KG1 (cell line): Measurements from ENCODE around the gene NUCKS1.

Experiments used
- DNase-seq: peaks from one replicate; lab custom pipeline; 2025; lab: John Stamatoyannopoulos, UW

NUCKS1 gene

DNA sequence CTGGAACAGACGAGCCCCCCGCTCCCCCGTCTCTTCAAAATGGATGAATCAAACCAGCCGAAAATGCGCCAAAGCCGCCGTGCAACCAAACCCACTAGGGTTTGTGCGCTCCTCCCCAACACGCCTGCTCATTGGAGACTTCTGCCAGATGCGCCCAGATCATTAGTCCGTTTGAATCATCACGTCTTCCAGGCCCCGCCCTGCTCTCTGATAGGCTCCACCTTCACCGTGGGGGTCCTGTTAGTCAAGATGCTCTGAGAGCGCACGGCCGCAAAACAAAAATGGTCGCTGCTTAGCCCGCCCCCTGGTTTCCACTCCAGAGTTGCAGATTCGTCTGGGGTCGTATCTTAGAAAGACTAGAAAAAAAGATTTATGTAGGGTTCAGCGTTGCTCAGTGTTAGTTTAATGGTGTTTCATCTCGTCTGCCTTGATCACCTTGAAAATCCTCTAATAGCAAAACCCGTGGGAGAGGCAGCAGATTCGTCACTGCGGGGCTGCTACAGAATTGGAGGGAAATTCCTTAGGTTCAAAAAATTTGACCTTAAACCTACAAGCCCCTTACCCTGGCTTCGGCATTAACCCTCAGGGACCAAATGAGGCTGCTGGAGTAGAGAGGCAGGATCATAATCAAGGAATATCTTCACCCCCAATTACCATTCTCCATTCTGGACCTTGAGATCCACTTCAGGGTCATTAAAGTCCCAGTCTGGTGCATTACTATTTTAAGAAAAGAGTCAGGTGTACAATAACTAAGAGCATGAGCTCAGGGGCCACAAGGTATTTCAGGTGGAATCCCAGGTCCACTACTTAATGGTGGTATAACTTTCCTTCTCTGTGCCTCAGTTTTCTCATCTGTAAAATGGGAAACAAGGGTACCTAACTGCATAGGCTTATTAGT is at the start of gene NUCKS1:
TSS of gene NUCKS1 (minus strand) at position 45 of the 898 bp plus-strand sequence. CDS start 209 bp downstream, outside the sequence.
- peak; percentile 97 for DNase-seq

- no peak for DNase-seq
Measured at GRCh38 chr1:205798577-205798976, 48.6 kb upstream of the NUCKS1 start.

GRCh38 chr1:205797168-205797567 is 47.2 kb upstream of the NUCKS1 start:
- no peak for DNase-seq

DNA sequence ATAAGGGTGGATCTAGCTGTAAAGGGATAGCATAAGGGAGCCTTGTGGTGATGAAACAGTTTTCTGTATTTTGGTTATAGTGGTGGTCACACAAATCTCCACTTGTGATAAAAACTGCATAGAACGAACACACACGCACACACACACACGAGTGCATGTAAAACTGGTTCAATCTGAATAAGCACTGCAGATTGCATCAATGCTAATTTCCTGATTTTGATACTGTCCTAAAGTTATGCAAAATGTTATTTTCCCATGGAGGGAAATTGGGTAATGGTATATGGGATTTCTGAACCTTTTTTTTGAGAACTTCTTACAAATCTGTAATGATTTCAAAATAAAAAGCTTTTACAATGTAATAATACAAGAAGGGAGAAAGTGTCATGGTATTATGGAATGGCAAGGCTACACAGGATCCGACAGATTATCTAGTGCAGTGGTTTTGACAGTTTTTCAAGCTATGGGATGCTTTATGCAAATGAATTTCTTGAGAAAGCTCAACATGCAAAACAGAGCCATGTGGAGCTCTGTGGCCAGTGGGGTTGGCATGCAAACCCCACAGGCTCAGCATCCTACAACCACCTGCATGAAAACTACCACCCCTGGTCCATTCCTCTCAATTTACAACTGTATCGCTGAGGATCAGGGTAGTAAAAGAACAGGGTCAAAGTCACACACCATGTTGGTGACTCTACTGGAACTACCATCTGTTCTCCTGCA is 44.2 kb upstream of the NUCKS1 start:
- no peak for DNase-seq

DNA sequence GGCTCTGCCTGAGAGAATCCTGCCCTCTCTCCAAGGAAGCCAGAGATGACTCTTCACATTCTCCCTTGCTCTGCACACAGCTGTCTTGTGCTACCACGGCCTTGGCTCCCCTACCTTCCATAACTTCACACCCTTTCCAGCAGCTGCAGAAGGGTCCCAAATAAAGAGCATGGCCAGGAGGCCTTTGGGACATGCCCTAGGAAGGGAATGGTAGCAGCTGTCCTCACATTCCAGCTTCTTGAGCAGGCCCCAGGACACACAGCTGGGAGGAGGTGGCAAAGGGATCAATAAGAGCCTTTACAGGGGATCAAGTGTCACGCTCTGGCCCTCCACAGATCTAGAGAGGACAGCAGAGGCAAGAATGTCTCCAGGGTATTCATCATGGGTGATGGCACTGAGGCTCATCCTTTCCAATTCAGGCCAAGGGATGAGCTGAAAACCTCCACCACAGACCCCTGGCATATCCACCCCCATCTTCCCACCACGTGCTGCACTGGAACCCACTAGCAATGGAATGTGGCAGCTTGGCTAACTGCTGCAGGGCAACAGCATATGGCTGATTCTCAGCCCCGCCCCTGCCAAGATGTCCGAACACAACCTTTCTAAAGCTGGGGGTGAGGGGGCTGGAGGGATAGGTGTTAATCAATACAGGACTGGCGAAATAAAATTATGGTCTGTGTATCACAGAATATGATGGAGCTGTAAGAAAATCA is 43.1 kb upstream of the NUCKS1 start:
- no peak for DNase-seq

DNA sequence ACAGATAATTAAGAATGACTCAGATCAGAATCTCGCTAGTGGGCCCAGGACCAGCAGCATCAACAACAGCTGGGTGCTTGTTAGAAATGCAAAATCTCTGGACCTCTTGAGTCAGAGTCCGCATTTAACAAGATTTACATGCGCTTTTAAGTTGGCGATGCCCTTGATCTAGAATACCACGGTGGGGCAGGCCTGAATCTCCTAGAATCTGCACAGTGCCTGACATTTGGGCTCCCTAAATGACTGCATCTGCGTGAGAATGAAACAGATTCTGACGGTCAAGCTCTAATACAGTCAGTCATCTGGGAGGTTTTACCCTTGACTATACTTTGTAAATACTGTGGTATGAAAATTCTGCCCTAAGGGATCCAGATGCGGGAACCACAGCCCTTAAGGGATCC is 42.5 kb upstream of the NUCKS1 start:
- no peak for DNase-seq

DNA sequence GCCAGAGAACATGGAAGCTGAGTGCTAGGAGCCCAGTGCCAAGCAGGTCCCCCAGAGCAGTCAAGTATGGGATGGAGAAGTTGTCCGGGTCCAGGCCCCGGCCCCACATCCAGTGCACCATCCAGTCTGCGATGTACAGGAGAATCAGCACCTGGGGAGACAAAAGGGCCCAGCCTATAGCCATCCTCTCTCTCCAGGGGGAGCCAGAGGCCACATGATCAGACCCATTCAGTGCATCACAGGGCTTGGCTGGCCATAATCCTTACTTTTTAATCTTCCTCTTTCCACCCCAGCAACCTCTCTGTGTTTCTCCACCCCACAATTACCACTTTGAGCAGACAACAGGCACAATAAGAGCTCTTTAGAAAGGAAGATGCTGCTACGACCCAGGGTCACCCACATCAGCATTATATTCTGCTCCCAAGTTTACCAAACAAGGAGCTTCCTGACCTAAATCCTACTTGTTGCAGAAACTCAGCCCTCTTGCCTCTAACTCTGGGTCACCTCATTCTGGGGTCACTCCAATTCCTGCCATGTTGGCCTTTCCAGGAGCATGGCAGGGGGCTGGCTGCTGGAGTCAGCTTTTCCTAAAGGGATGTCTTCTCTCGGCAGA is 41.7 kb upstream of the NUCKS1 start:
- no peak for DNase-seq

DNA sequence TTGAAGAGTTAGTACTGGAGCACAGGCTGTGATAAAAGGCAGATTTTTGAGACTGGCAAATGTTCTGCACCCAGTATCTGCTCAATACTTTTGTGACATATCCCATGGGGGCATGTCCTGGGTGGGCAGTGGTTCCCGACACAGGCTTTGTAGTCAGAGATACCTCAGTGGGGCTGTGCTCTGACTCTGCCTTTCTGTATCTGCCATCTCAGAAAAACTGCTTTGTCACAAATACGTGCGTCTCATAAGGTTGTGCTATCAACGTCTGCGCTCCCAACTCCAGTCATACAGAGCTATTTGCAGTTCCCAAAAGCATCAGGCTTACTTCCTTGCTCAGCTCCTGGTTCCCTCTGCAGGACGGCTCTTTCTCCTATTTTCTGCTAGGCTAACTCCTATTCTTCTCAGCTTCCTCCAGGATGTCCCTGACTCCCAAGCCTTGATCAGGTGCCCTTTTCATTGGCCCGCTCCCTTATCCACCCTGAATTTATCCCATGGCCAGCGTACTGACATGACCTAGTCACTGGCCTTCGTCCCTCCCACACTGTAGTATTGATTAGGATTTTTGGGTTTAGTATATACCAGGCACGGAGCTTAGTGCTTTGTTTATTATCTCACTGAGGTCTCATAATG is 37.4 kb upstream of the NUCKS1 start:
- no peak for DNase-seq

DNA sequence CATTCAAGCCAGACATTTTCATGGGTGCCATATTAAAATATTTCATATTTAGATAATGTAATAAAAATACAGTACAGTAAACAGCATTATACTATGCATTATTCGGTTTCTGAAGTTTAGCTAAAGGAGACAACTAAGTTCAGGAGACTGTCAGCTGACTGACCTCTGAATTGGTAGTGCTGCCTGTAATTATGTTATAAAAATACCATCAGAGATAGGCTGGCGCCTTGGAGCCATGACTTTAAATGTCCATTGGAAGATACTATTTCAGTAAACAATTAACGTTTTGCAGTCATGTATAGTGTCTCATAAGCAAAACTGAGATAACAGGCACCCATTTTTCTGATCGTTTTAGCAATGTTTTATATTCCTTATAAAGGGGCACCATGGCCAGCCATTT is 36.6 kb upstream of the NUCKS1 start:
- no peak for DNase-seq

DNA sequence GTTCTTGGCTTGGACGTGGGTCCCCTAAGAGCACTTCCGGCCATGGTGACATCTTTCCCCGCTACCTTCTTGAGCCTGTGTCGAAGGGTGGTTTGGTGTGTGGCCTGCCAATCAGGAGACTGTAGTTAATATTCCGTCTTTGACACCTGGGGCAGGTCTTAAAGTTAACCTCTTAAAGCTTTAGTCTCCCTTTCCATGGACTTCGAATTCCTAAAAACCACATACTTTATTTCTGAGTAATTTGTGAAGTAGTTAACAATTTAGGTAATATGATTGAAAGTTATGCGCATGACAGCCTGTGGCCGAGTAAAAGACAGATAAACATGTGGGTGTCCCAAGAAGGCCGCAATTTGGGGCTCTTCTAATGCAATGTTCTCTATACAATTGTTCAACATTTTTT is 35.5 kb upstream of the NUCKS1 start:
- DNase-seq: no peak

- no peak for DNase-seq
Measured at GRCh38 chr1:205783904-205784303, 33.9 kb upstream of the NUCKS1 start.

GRCh38 chr1:205783433-205783795 is 33.4 kb upstream of the NUCKS1 start:
- no peak for DNase-seq

DNA sequence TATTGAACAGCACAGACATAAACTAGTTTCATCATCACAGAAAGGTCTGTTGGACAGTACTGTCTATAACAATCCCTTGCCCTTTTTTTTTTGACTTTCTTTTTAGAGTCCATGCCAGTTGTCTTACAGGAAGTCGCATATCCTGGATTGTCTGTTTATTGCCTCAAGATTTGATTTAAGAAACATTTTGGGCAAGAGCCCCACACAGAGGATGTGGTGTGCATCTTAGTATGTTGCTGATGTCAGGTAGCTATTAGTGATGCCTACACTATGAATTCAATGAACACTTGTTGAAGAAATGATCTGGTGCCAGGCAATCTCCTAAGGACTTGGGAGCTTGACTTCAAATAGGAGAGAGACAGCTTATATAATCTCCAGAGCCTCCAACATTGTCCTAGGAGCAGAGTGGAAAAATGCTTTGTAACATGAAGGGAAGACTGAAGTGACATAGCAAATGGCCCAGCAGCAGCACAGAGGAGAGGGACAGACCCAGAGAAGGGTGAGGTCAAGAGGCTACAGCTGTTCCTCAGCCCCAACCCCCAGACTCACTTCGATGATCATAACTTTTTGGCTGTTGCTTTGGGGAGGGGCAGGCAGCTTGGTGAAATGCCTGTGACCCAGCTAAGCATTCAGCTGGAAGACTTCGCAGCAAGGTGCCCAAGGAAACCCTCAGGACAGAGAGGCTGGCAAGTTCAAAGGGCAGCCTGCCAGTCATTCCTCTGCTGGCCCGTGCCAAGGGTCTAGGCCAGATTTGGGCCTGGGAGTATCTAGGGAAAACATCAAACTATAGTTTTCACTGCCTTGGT is 32.8 kb upstream of the NUCKS1 start:
- DNase-seq: no peak

DNA sequence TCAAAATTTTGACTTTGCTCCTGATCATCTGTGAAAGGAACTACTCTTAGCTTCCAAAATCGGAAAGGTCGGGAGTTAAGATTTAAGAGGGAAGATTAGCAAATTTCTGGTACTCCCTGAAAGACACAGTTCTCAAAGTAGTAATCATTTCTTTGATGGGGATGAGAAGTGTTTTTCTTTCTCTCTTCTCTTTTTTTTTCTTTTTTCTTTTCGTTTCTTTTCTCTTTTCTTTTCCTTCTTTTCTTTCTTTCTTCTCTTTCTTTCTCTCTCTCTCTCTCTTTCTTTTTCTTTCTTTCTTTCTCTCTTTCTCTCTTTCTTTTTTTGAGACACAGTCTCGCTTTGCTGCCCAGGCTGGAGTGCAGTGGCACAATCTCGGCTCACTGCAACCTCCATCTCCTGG is 30.4 kb upstream of the NUCKS1 start:
- no peak for DNase-seq

DNA sequence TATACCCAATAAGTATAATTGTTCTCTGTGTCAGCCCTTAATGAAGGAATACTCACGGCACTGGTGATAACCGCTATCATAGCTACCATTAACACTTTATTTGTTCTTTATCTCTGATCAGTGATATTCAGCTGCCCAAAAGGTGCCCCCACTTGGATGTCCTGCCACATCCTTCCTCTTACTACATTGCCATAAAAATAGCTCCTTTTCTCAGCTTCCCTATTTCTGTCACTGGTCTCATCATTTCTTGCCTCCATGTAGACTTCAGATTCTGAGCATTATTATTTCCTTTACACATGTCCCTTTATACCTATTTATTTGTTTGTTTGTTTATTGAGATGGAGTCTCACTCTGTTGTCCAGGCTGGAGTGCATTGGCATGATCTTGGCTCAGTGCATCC is 28.0 kb upstream of the NUCKS1 start:
- DNase-seq: no peak

GRCh38 chr1:205775717-205776056 is 25.7 kb upstream of the NUCKS1 start:
- no peak for DNase-seq

DNA sequence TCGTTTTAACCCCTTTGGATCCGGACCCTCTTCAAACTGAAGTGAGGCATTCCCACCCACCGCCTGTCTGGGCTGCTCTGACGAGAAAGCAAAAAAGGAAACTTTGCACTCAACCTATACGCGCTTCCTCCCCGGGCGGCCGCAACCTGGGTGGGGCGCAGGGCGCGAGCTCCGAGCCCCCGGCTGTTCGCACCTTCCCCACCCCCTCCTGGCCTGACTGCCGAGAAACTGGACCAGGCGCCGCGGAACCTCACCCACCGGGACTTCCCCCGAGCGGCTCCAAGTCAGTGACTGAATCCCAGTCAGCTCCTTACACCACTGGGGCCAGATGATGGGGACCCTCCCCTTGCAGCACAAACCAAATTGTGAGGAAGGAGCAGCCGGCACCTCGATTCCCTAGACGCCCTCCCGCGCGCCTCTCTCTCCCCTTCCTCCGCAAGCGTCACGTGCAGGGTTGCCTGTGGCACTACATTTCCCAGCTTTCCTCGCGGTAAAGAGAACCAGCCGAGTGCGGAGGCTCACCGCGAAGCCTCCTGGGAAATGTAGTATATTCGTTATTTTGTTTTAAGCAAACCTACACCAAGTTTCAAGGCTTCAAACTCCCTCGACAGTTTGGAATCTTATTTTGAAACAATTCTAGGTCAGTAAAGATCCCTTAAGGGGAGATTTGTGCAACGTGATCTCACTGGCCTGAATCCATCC is 25.2 kb upstream of the NUCKS1 start, which contains the start of gene RAB29:
TSS of gene RAB29 (minus strand) at position 468 of the 702 bp plus-strand sequence. CDS start 526 bp downstream, outside the sequence.
- peak; percentile 70 for DNase-seq

- no peak for DNase-seq
Measured at GRCh38 chr1:205774198-205775014, 24.4 kb upstream of the NUCKS1 start.

- DNase-seq: no peak
Measured at GRCh38 chr1:205772607-205773032, 22.6 kb upstream of the NUCKS1 start.
